Stimulated activated CD4-positive, alpha-beta T cell treated with anti-CD3 and anti-CD28 coated beads, Interleukin-1b, Interleukin-23, amount 100 ng/mL, for 24 hours (primary cell): ENCODE data around the gene GPBP1.
A peak's percentile ranks its signal among the peaks of the same experiment; 100 is the strongest.

Experiments used
- DNase-seq, 4 experiments: peaks; one replicate each; pipeline ENCODE4 v3.0.0-alpha.2; 2020; ENCODE audit warnings: low read depth in 4 of 4, low spot score in 1 of 4

Gene GPBP1

GRCh38 chr5:57209316-57210040, 35.6 kb downstream of the GPBP1 start:
- no peak for DNase-seq

DNA sequence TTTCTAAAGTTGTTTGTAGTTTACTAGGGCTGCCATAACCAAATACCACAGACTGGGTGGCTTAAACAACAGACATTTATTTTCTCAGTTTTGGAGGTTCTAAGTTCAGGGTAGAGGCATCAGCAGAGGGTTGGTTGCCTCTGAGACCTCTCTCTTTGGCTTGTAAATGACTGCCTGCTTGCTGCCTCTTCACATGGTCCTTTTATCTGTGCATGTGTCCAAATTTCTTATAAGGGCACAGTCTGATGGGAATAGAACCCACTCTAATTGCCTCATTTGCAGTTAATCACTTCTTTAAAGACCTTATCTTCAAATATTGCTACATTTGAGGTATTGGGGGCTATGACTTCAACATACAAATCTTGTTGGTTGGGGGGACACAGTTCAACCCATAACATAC, 36.8 kb downstream of the GPBP1 start:
- no peak for DNase-seq

GRCh38 chr5:57211039-57211438, 37.2 kb downstream of the GPBP1 start:
- DNase-seq, result no peak

DNA sequence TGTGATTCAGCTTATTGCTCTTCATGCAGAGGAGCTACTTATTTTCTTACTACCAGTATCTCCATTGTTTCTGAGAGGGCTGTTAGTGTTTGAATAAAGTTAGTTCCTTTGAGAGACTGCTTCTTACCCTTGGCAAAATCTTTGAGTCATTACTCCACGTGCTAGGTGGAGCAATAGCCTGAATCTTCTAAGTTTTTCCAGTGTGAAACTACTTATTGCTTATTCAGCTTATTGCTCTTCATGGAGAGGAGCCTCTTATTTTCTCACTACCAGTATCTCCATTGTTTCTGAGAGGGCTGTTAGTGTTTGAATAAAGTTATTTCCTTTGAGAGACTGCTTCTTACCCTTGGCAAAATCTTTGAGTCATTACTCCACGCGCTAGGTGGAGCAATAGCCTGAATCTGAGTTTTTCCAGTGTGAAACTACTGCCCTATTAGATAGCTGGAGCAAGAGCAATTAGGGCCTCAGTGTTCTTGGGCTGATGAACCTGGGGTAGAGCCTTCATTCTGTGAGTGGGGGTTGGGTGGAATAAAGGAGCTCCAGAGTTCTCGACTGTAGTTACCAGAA, 41.9 kb downstream of the GPBP1 start:
- DNase-seq, result no peak

DNA sequence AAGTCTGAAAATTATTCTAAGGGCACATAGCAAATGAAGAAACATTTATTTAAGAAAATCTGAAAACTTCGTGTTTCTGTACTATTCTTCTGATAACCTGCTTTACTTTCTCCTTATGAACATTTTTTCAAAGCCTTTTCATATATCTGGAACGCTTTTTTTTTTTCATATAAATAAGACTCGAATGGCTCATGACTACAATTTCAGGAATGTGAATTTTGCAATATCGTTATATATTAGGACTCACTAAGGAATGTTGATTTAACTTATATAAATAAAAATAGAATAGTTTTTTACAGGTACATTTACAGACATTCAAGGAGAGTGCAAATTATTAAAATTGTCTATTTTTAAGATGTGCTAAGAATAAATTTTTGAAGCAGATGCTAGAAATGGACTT, 42.9 kb downstream of the GPBP1 start:
- DNase-seq, result no peak

DNA sequence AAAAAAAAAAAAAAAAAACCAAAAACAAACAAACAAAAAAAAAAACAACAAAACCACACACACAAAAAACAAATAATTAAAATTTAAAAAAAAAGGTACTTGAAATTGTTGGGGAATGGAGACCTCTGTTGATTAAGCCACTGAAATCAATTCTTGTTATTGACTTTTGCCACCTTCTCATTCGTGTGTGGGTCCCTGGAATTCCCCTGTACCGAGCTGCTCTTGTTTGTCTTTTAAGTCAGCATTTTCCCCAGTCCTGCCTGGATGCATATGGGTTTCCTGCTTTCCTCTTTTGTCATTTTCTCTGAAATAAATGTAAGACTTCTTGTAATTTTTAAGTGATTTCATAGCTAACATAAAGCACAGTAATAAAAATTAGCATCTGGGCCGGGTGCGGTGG, 45.5 kb downstream of the GPBP1 start:
- no peak for DNase-seq

DNA sequence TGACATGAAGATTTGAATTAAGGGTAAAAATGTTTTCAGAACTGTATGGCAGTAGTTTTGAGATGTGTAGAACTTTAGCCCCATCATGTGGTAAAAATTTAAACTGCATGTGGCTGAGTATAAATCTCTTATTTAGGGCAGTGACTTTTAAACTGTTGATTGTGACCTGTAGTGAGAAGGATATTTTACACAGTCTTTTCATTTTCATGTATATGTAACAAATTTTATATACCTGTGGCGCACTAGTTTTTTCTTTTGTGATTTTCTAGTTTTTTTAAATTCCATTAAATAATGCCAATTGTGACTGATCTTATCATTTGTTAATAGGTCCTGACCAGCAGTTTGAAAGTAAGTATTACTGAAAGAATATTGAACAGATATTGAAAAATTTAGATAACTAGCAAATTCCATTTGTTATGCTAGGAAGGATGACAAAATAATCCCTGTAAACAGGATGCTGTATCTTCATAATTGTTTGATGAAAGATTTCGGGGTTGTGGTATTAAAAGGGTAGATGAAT, 47.2 kb downstream of the GPBP1 start:
- peak in 2 of 4 experiments; percentile 14 to 15 for DNase-seq

GRCh38 chr5:57225553-57225952, 51.7 kb downstream of the GPBP1 start:
- DNase-seq, result no peak

- no peak for DNase-seq
Observed at GRCh38 chr5:57229313-57229712, 55.5 kb downstream of the GPBP1 start.

- DNase-seq, result no peak
Observed at GRCh38 chr5:57231607-57232006, 57.7 kb downstream of the GPBP1 start.

DNA sequence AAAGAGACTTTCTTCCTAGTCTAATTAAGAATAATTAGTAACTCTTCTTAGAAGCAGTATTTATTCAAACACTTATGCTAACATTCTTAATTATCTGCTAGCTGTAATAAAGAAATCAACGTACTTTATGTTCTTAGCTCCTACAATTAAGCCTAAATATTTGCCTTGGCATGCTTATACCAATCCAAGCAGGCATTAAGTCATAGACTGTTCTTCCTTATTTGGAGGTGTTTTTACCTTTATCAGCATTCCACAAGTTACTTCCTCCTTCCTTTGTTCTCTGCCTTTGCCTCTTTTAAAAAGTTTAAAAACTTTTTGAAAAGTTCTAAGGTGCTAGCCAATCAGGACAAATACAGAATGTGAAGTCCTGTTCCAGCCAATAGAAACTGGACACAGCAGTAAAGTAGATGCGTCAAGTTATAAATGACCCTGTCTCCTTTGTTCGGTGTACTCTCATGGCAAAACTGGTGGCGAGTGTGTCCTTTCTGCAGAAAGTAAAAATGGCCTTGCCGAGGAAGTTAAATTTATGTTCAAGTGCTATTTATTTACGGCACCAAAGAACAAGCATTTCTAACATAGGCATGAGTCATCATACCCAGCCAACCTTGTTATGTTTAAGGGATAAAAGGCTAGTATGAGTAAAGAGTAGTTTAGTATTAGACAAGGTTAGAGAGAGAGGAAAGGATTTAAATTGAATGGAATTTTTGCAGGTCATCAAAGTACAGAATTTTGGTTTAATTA, 58.6 kb downstream of the GPBP1 start:
- no peak for DNase-seq

GRCh38 chr5:57243286-57244137, 69.7 kb downstream of the GPBP1 start:
- DNase-seq, result no peak

GRCh38 chr5:57244331-57244730, 70.5 kb downstream of the GPBP1 start:
- DNase-seq, result no peak

- DNase-seq, result no peak
Observed at GRCh38 chr5:57246426-57246825, 72.6 kb downstream of the GPBP1 start.

DNA sequence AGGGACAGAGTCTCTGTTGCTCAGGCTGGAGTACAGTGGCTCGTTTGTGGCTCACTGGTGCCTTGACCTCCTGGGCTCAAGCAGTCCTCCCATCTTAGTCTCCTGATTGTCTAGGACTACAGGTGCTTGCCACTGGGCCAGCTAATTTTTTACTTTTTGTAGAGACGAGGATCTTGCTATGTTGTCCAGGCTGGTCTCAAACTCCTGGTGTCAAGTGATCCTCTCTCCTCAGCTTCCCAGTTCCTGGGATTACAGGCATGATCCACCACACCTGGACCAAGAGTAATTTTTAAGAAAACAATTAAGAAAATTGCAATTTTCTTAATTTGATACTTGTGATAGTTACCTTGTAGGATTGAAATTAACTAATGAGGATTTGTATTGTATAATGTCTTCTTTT, 73.9 kb downstream of the GPBP1 start:
- DNase-seq, result no peak

DNA sequence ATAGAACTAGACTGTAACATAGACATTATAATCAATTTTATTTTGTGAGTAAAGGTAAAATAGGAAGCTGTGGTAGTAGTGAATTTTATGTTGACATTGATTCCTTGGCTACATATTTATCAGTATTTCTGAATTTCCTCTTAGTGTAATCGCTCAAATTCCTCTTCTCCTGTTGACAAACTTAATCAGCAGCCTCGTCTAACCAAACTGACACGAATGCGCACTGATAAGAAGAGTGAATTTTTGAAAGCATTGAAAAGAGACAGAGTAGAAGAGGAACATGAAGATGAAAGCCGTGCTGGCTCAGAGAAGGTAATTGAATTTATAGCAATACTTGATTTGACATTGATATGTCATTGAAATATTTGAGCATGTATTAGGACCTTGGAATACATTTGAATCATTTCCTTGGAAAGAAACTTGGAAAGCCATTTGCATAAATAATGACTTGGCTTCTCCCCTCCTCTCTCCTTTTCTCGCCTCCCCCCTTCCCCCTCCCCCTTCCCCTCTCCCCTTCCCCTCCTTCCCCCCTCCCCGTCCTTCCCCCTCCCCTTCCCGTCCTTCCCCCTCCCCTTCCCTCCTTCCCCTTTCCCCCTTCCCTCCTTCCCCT, 75.5 kb downstream of the GPBP1 start:
- DNase-seq, result no peak

GRCh38 chr5:57258052-57258451, 84.2 kb downstream of the GPBP1 start:
- no peak for DNase-seq

DNA sequence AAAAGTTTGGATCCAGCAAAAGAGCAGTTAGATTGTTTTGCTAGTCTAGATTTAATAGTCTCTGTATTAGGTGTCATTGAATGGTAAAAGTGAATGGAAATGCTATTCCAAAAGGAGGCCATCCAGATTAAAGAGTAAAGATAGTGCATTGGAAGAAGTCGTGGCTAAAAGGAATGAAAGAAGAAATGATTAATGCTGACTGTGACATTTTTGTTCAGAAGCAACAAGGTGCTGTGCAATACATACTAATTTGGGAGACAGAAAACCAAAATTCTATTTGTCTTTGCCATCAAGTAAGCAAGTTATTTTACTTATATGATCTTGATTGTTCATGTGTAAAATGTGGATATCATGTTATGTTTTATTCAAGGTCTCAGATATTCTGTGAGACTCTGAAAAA, 85.1 kb downstream of the GPBP1 start:
- DNase-seq, result no peak

GRCh38 chr5:57259704-57260103, 85.8 kb downstream of the GPBP1 start:
- no peak for DNase-seq

- no peak for DNase-seq
Observed at GRCh38 chr5:57262541-57262940, 88.7 kb downstream of the GPBP1 start.

- DNase-seq, result no peak
Observed at GRCh38 chr5:57267805-57268204, 93.9 kb downstream of the GPBP1 start.
